Stimulated activated CD4-positive, alpha-beta T cell treated with anti-CD3 and anti-CD28 coated beads, TNF-alpha, amount 100 ng/mL, for 24 hours (primary cell): ENCODE results near the gene CCDC78.
"Not testable (repeated sequence)": the region's sequence is repeated elsewhere in the genome, so short reads cannot be mapped to it uniquely, and the experiment has no call there.

ENCODE experiments used
- DNase-seq, 3 experiments: peaks; one replicate each; pipeline ENCODE4 v3.0.0-alpha.2; 2020; ENCODE audit warnings: low read depth in 3 of 3

CCDC78 gene

DNA sequence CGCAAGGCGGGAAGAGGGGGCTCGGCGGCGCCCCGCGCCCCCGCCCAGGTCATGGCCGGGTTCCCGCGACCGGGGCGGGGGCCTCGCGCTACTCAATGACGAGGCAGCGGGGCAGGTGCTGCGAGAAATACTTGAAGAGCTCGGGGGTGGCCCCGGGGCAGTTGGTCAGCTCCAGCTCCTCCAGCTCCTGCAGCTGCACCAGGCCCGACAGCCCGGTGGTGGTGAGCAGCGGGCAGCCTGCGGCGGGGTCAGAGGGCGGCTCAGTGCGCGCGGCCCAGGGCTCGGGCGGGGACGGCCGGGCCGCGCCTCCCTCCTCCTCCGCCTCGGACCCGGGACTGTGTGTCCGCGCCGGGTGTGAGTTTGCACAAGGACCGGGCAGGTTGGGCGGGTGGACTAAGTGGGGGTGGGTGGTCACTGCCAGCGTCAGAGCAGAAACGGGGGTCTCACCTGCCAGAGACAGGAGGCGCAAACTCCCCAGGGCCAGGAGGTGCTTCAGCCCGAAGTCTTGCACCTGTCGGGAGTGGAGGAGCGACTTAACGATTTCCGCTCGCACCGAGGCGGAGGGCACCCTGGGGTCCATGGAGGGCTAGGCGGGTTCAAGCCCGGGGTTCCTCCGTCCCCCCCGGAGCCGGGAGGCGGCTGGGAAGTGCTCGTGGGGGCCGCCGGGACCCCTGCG is 31.9 kb downstream of the CCDC78 start:
- DNase-seq, result no peak

DNA sequence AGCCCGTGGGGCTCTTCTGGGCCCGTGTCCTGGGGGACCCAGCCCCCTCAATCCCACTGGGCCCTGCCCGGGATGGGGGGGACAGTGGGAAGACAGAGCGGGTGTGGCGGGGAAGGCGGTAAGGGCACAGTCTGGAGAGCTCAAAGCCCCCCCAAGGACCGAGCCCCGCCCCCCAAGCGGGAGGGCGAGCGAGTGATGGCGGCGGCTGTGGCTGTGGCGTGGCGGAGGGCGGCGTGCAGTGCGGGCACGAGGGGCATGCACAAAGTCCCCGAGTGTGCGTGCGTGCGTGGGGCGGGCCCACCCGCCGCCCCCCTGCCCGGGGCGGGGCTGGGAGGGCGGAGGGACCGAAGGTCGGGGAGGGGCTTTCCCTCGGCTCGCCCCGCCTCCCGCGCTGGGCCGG is 32.5 kb downstream of the CCDC78 start:
- DNase-seq, result no peak

DNA sequence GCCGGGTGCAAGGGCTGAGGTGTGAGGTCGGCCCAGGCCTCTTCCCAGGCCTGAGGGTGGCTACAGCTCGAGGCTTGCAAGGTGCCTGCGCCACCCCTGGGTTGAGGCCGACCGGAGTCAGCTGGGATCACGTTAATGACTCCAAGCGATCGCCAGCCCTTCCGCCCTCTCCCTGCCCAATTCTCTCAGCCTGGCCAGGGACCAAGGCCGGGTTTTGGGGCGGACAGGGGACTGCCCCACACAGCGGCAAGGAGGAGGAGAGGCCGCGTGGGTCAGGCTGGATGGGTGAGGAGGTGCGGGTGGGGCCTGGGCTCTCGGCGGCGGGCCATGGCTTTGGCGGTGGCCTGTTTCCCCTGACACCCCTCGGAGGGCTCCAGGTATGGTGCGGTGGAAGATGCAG is 32.9 kb downstream of the CCDC78 start:
- no peak for DNase-seq

DNA sequence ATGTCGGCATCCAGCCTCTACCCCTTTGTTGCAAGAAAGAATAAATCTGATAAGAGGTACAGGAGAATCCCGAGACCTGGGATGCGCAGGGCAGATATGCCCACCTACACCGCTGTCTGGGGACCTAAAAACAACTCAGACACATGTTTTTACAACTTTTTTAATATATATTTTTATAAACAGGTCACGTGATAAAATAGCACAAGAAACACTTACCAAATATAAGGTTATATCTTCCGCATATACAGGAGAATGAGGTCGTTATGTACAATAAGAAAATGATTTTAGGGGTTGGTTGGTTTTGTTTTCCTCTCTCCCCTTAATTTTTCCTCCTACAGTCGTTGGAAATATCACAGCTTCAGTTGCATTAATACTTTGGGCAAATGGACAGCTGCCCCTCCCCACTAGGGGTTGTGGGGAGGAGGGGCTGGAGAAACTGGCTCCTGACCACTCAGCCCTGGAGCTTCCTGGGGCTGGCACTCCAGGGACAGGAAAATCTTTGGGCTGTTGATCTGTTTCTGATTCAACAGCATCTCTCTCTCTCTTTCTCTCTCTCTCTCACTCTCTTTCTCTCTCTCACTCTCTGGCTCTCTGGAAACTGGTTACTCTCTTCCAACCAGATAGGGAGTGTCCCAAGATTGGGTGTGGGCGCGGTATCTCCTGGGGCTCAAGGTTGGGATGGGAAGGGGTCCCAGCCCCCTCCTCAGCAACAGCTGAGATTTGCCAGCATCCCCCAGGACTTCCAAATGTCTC is 33.7 kb downstream of the CCDC78 start:
- DNase-seq, result no peak

DNA sequence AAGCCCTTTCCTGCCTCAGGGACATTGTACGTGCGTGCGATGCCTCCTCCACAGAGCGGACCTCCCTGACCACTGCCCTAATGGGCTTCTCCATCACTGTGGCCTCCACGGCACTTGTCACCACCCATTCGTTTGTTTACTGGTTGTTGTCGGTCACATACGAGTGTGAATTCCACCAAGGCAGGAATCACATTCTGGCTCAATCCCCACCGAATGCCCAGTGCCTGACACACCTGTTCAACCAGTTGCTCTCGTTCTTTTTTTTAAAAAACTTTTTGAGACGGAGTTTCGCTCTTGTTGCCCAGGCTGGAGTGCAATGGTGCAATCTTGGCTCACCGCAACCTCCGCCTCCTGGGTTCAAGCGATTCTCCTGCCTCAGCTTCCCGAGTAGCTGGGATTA is 35.0 kb downstream of the CCDC78 start:
- DNase-seq, result not testable (repeated sequence)

DNA sequence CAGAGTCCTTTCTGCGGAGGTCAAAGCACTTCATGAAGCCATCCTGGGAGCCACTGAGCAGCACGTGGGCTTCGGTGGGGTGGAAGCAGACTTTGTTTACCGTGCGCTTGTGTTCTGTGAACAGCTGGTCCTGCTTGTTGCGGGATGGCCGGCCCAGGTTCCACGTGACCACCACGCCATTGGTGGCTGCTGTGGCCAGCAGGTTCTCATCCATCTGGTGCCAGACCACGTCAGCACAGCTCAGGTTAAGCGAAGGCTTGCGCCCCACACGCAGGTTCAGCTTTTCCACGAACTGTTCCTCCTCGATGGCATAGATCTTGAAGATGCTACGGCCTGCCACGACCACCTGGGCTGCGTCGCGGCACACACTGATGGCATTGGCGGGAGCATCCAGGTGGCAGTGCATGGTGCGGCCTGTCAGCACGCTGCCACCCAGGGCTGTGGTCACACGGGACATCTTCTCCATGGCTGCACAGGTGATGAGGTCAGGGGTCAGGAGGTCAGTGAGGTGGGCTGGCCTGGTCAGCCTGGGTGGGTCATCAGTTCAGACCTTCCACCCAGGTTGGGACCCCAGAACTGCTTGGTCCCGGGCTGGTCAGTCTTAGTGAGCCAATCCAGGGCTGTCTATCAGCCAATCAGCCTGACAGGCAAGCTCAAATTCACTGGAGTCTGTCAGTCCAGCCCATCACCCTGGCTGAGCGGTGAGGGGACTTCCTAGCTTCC is 36.9 kb downstream of the CCDC78 start:
- no peak for DNase-seq

DNA sequence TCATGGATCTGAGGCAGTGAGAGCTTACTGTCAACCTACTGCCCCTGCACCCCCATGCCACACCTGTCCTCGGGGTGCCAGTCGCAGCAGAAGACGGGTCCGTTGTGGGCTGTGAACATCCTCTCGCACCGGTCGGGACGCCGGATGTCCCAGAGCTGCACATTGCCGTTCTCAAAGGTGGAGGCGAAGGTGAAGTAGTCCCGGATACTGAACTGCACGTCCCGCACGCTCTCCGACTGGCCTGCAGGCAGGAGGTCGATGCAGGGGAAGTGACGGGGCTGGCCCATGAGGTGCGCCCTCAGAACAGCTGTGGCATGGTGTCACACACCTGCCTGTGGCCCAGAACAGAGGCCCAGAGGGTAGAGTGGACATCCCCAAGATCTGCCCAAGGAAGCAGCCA is 38.7 kb downstream of the CCDC78 start:
- DNase-seq, result no peak

DNA sequence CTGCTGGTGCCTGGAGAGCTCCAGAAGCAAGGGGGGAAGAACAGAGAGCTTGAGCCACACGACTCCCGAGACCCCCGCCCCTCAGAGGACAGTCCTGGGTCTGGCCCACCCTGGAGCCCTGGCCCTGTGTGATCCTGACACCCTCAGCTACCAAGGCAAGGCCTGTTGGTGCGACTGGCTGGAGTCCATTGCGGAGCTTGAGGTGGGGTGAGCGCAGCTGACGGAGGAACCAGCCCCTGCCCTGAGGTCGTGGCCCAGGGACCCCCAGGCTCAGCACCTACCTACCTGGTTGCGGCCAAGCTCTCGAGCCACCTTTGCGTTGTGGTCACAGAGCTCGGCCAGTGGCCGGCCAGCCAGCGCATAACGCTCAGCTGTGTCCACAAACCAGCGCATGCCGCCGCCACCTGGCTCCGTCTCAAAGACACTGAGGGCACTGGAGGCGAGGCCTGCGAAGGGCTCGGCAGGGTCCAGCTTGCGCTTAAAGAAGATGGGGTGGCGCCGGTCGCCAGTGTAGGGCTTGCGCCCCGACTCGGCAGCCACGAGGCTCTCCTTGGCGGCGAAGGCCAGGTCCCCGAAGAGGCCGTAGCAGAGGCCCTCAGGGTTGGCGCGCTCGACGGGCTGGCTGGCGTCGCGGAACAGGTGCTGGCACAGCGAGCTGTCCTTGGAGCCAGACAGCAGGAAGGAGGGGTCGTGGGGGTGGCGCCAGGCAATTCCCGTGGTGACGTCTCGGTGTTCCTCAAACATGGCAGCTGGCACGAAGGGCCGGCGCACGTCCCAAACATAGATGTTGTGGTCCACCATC is 39.6 kb downstream of the CCDC78 start:
- DNase-seq, result no peak

DNA sequence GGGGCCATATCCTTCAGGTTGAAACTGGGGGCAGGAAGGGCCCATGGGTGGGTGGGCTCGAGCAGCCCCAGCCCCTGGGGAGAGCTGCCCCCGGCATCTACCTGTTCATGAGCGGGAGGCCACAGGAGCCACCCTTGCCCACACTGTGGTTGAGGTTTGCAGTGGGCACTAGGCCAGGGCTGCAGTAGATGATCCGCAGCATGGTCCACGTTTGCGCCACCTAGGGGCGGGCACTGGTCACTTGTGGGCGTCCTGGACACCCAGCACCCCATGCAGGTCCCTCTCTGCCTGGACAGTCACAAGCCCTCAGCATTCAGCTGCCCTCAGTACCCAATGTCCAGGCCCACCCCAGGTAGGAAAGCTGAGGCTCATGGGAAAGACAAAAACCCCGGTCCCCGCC is 40.3 kb downstream of the CCDC78 start:
- DNase-seq, result no peak

DNA sequence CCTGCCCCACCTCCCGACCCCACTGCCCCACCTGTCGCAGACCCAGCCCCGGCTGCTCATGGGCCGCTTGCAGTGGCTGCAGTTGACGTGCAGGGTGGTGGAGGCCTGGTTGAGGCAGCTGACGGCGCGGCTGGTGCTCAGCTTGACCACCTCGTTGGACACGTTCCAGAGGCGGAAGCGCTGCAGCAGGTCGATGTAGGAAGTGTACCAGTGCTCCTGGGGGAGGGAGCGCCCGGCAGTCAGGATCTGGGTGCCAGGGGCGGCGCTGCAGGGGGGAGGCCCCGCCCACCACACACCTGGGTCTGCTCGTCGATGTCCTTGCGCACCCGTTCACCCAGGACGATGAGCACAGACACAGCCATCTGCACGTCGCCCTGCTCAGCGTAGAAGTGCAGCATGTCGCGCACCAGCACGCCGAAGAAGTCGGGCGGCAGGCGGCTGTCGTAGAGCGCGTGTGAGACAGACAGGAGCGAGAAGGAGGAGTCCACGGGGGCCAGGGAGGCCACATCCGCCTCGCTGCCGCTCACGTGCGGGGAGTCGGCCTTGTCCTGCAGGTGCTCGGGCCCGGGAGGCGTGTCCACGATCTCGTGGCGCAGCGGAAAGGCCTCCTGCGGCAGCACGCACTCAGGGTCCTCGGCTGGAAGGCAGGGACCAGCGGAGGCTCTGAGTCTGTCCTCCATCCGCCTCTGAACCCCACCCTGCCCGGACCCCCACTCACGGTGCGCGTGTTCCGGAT is 41.1 kb downstream of the CCDC78 start:
- no peak for DNase-seq

DNA sequence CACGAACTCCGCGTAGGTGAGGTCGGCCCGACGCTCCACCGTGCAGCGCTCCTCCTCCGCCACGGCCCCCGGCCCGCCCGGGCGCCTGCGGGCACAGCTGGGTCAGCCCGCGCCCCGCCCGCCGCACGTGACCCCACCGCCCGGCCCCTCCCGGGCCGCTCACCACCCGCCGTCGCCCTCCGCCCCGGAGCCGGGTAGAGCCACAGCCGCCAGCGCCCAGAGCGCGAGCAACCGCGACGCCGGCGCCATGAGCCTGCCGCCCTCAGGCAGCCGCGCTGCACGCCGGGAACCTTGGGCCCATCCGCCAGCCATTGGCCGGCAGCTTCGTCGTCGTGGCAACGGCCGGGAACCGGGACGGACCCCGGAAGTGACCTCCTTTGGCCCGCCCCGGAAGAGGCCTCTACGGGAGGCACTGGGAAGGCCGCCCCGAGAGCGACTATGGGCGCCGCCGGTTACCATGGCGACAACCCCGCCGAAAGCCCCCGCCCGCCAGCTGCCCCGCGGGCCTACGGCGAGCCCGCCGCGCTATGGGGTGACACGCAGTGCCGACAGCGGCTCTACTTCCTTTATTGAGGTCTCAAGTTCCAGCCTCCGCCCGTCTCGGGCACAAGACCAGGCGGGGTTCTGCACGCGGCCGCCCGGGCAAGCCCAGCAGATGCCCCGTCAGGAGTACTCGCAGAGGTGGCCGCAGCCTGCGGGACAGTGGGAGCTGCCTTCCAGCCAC is 42.0 kb downstream of the CCDC78 start, which contains the start of gene JMJD8:
Gene JMJD8 (minus strand): TSS at position 264 of the 724 bp plus-strand sequence. CDS start 15 bp downstream, at position 249.
- DNase-seq, result peak; percentile 97 to 98 (median 97)

DNA sequence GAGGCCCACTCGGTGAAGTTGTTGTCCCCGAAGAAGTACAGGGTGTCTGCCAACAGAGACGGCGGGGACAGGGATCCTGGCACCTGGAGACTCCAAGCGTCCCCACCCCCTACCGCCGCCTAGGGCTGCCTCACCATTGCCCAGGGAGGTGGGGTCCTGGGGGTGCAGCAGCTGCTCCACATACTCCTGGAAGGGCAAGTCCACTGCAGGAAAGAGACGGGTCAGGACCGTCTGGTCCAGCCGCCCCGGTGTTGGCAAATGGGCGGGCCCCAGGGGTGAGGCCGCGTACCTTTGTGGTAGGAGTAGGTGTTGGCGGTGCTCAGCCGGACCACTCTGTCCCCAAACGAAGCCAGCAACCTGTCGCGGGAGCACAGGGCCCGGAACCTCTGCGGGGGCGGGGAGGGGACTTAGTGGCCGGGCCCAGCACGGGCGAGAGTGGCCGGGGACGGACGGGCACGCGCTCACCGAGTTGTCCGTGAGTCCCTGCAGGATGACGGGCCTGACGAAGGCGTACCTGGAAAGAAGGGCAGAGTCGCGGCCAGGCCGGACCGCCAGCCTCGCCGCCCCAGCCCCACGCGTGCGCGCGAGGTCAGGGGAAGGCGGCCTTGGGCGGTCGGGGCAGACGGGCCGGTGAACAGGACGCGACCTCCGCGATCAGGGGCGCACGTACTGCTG is 42.7 kb downstream of the CCDC78 start:
- DNase-seq, result no peak

DNA sequence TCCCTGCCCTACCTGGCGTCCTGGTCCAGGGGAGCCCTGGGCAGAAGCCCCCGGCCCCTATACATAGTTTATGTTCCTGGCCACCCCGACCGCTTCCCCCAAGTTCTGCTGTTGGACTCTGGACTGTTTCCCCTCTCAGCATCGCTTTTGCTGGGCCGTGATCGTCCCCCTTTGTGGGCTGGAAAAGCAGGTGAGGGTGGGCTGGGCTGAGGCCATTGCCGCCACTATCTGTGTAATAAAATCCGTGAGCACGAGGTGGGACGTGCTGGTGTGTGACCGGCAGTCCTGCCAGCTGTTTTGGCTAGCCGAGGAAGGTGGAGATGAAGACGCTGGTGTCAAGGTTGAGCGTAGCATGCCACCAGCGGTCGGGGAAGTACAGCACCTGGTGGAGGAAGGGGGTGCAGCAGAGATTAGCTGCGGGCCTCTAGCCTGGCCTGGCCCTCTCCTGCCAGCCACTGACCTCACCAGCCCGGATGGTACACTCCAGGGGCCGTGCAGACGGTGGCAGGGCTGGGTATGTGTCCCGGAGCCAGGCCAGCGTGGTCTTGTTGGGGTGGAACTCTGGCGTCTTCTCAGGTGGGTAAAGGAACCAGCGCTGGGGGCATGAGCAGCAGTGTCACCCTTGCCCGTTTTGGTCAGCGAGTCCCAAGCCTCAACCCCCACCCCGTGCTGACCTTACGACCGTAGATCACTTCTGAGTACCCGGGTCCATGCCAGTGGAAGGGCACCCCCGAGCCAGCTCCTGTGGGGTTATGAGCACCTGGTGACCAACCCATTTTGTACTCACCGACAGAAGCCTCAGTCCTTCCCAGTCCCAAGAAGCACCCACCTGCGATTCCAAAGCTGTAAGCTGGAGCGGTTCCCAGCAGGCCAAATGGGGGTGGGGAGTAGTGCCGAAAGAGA is 43.5 kb downstream of the CCDC78 start:
- DNase-seq, result no peak

DNA sequence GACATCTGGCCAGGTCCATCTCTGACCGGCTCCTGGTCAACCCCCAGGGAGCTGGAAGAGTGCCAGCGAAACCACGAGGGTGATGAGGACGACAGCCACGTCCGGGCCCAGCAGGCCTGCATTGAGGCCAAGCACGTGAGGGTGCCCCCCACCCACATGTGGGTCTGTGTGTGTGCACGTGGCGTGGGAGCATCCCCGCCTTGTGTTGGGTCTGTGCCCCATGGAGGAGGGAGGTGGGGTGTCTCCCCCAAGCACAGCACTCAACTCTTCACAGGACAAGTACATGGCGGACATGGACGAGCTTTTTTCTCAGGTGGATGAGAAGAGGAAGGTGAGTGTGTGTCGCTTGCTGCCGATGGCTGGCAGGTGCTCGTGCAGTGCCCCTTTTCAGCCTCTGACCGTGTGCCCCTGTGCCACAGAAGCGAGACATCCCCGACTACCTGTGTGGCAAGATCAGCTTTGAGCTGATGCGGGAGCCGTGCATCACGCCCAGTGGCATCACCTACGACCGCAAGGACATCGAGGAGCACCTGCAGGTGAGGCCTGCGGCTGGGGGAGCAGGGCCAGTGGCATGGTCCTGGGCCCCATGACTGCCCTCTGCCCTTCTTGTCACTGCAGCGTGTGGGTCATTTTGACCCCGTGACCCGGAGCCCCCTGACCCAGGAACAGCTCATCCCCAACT is 44.4 kb downstream of the CCDC78 start:
- no peak for DNase-seq

DNA sequence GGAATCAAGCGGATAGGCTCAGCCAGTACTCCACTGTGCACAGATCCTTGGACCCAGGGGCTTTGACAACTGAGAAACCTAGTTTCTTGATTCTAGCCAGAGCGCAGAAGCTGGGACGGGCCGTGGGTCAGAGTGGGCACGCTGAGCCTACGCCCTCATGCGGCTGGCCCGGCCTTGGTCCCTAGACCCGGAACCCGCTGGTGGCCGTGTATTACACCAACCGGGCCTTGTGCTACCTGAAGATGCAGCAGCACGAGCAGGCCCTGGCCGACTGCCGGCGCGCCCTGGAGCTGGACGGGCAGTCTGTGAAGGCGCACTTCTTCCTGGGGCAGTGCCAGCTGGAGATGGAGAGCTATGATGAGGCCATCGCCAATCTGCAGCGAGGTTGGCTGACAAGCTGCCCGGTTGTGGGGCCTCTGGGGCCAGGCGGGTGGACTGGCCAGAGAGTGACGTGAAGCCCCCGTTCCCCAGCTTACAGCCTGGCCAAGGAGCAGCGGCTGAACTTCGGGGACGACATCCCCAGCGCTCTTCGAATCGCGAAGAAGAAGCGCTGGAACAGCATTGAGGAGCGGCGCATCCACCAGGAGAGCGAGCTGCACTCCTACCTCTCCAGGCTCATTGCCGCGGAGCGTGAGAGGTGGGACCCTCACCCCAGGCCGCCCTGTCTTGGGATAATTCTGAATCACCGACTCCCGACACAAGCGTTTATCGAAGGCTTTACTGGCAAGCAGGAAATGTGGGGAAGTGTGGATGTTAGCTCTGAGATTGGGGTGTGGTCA is 45.1 kb downstream of the CCDC78 start:
- no peak for DNase-seq

DNA sequence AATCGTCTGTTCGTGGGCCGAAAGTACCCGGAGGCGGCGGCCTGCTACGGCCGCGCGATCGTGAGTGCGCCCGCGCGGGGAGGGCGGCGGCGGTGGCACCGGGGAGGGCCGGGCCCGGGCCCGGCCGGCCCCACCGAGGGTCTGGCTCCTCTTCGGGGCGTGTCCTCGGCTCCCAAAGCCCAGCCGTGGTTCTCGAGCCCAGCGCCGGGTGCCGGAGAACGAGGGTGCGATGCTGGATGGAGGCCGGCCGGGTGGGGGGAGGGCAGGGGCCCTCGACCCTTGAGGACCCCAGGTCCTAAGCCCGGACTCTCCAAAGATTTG is 45.7 kb downstream of the CCDC78 start:
- no peak for DNase-seq

DNA sequence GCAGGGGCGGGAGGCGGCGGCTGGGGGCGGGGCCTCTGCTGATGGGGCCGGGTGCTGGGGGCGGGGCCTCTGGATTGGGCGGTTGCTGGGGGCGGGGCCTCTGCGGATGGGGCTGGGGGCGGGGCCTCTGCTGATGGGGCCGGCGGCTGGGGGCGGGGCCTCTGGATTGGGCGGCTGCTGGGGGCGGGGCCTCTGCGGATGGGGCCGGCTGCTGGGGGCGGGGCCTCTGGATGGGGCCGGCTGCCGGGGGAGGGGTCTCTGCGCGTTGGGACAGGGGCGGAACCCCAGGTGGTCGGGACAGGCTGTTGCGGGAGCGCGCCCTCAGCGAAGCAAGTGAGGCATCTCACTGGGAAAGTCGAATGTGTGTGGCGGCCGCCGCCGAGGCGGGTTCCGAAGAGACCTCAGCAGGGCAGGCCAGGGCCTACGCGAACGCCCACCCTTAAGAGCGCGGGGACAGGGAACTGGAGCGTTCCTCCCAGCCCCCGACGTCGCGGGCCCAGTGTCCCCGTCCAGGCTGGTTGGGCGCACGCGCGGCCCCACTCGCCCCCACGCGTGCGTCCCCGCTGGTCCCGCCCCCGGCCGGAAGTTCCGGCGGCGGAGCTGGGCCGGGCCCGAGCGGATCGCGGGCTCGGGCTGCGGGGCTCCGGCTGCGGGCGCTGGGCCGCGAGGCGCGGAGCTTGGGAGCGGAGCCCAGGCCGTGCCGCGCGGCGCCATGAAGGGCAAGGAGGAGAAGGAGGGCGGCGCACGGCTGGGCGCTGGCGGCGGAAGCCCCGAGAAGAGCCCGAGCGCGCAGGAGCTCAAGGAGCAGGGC is 46.2 kb downstream of the CCDC78 start, which contains the start of gene STUB1:
Gene STUB1 (plus strand): TSS at position 597 of the 811 bp plus-strand sequence. CDS start 116 bp downstream, at position 713.
- peak; percentile 78 to 91 (median 81) for DNase-seq
